Esophagus mucosa (tissue), 1 donor: ENCODE measurements around the gene LHX2. TPM values are rescaled to one million over a fixed set of nuclear protein-coding genes. Genes with fewer than 3 reads are reported as not detected.
A peak's percentile ranks its signal among the peaks of the same experiment; 100 is the strongest.

Experiments used
- ATAC-seq: fragments of 200-7000 bp; cut with Tn5 transposase; one replicate; pipeline ENCODE4 v1.9.1; 2020
- total RNA-seq: library from RNA; stranded (reverse); gene quantifications from one replicate; pipeline ENCODE4 v1.2.4, GENCODE V29; 2023
- donor health status: DM: yes; HTN: yes; CAD: no.

The LHX2 gene
- total RNA-seq, 1 donor from 2014 or later = not detected

DNA sequence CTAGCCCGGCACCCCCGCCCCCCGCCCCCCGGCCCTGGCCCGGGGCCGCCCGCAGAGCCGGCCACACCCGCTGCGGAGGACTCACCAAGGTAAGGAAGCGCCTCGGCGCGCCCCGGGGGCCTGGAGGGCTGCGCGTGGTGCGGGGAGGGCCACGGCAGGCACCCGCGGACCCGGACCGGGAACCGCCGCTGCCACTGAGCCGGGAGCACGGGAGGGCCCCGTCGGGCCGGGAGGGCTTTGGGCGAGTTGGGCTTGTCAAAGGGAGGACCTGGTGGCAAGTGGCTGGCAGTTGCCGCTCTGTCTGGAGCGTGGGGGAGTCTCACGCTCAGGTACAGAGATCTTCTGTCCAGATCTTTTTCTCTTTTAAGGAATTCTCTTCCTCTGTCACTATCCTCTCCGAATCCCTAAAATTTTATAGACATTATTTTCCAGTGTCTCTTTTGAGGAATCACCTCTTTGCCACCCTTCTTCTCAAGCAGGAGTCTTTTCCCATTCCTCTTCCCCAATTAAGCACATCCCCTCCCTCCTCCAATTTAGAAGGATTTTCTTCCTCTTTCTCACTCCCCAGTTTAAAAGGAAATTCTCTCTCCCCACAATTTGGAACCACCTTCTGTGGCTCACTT lies 11.3 kb upstream of the LHX2 start:
- peak; percentile 20 for ATAC-seq

GRCh38 chr9:124000784-124001457 lies 10.6 kb upstream of the LHX2 start:
- no peak for ATAC-seq

DNA sequence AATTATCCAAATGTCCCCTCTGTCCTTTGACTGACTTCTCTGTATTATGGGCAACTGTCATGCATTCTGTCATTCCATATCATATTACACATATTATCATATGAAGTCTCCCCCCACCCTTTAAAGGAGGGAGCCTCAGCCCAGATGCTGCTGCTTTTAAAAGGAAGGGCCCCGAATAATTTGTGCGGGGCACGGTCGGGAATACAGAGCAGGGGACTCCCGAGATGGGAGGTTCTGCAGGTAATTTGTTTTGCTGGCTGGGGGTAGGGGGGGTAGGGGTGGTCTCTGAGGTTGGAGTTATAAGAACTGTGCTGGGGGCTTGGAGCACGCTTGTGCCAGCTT lies 10.1 kb upstream of the LHX2 start:
- no peak for ATAC-seq

DNA sequence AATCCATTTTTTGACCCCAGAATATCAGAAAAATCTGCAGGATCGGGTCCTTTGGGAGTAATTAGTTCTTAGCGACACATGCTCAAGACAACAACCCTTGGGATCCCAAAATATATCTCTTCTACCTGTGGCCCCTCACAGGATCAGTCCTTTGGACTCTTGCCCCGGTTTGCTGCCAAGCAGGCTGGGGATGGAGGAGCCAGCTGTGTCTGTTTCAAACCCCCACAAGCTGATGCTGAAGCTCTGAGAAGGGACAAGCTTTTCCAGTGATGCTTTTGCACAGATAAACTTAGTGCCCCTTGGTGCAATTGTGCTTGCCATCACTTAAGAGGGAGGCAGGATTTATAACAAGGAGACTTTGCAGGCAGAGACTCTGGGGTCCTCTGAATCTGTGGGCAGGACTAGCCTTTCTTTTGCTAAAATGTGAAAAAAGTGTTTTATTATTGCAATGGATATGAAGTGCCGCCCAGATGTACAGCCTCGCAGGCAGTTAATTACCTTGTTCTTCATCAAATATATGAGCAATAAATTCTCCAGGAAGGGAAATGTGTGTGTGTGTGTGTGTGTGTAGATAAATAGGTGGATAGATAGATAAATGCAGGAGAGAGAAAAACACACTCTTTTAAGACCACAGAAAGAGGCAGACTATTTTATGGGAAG lies 9.6 kb upstream of the LHX2 start:
- ATAC-seq = no peak

DNA sequence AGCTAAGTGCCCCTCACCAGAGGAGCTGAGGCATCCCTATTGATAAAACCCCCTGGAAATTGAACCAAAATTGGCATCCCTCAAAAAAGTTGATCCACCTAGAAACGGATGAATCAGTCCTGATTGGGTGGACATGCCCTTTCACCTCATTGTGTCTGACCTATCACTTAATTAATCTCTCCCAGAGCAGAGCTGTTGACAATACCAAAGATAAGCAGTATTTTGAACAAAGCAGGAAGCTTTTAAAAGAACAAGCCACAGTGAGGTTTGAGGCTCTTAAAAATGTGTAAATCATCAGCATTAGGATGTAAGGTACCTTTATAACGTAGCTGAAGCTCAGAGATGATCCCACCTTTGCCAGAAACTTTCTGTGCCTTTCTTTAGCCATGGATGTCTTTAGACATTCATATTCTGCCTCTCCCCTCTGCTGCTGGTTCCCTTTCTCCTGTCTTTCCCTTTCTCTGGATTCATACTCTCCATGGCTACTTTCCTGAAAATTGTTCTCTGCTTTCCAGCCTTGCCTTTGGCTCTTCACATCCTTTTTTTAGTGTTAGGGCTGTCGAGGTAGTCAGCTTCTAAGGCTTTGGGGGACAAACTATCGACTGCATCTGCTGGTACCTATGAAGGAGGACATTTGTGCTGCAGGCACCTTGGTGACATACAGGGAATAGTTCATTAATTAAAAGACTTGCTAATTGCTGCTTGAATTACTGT lies 7.8 kb upstream of the LHX2 start:
- no peak for ATAC-seq

DNA sequence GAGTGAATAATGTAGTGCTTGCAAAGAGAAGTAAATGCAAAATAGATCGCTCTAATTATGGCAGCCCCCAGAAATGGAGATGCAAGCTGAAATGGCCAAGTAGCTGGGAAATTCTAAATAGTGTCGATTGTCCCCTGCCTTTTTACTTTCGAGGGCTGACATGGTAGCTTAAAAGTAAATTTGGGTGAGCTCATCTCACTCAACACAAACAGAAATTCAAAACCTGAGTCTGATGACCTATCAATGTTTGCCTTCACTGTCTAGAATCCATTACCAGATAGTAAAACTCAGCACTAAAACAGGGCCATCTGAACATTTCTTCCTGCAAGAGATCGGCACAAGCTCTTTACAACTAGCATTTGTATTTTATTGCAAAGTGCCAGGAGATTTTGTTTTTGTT lies 7.0 kb upstream of the LHX2 start:
- ATAC-seq = no peak

GRCh38 chr9:124005029-124005771 lies 6.4 kb upstream of the LHX2 start:
- no peak for ATAC-seq

GRCh38 chr9:124006448-124007361 lies 4.9 kb upstream of the LHX2 start:
- ATAC-seq = no peak

DNA sequence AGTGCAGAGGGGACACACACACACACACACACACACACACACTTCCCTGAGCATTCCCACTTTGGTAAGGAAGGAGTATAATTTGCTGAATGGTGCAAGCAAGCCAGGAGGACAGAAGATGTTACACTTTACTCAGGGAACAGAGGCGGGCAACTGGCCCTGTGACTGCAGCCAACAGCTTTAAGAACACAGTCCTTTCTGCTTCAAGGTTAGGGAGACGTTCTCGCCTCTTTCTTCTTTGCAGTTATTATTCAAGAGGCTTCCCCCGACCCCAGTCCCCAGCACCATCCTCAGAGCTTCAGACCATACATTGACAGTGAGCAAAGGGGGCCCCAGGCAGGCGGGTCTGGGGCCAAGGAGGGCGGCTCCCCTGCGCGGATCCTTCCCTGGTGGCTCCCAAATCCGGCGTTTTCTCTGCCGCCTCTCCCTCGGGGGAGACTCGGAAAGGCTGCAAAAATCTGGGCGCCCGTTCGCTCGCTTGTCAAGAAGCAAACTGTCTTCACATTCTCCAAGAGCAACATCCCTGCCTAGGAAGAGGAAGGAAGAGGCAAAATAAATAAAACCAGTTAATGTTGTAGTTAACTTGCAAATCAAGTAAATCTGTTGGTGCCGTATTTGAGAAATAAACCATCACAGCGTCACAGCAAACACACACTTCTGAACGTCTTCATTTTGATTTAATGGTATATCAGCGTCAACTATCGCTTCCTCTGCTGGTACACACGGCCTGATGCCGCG lies 3.8 kb upstream of the LHX2 start:
- no peak for ATAC-seq

GRCh38 chr9:124008303-124008693 lies 3.3 kb upstream of the LHX2 start:
- no peak for ATAC-seq

DNA sequence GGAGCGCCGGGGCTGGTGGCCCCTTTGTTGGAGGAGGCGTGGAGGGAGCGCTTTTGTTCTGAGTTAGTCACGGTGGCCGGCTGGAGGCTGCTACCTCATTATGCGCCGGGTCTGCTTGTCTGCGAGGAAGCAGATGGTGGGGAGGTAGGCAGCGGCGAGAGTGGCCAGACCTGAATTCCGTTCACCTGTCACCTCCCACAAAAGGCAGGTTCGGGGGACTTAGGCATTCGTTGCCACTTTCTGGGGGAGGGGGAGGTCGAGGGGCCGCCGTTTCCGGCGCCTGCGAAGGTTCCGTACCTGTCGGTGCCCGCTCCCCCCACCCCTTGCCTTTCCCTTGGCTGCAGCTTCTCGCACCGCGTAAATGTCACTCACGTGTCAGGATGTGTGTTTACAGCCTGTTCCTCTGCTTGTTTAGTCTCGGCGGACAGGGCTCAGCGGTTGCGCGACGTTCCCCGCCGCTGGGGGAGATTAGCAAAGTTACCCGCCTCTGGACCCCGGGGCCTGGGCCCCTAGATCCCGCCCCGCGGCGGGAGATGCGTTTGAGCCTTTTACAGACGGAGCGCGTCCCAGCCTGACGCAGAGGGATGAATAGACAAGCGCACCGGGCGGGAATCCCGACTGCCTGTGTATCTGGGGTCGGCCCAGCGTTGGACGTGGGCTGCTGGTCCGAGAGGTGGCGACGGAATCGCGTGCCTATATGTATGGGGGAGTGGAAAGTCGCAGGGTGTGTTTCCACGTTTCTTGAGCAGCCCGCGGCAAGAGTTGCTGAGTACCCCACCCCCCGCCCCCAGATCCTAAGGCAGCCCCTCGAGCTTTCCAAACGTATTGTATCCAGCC lies 2.7 kb upstream of the LHX2 start:
- ATAC-seq = no peak

DNA sequence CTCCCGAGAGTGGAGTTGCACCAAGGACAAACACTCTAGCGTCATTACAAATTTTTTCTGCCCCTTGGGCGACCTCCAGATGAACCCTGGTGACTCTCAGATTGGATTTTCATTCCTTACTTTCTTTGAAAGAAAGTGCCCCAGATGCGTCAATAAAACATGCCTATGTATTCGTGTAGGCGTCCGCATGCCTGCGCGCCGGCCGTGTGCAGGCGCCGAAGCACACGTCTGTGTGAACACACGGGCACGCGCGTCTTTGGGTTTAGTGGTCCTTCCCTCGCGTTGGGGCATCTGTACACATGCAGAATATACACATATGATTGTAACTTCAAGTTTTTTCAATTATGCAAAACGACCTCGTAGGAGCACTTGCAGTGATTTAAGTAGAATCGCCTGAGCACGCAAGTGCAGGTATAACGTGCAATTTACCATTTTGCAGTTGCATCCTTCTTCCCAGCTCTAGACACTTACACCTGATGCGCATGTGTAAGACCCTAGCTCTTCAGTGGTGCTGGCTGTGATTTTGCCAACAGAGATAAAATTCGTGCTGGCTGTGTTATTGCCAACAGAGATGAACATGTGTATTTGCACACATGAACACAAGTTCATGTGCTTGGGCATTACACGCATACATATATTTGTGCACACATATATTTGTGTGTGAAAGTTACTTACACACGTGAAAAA lies 1.9 kb upstream of the LHX2 start:
- no peak for ATAC-seq

DNA sequence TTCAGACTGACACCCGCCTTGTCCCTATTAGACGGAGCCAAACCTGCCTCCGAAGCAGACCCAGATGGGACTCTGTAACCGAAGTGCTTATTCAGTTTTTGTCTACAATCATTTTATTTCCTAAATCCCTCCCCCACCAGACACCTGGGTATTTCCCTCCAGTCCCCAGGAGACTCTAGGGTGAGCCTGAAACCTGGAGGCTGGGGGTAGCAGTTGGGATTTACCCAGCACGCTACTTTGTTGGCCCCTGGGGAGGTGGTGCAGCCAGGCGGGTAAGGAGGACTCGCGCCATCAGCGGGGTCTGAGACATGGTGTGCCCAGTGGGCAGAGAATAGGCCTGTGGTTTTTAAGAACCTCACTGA lies 1.3 kb upstream of the LHX2 start:
- ATAC-seq = no peak

DNA sequence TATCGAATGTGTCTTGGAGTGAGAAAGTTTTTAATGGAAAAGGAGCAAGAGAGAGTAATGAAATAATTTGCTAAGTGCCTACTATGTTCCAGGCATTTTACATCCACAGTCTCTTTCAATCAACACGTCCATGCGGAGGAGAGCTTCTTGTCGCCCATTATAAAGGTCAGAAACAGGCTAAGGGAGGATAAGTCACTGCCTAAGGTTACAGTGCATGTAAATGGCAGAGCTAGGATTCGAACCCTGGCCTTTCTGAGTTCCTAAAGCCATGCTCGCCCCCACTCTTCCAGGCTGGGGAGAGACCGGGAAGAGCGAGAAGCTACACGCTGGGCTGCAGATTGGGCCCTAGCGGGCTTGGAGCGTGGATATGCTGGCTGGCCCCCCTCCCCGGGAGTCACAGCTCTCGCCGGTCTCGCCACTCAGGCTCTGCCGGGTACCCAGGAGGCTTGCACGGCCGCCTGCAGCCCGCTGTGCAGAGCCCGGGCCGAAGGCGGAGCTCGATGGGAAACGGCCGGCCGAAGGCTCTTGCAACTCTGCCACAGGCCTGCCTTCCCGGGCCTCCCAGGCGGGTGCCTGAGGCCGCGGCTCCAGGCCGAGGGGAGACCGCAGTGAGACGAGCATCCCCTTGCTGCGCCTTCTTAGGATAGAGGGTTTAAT lies 775 bp upstream of the LHX2 start:
- ATAC-seq = no peak

DNA sequence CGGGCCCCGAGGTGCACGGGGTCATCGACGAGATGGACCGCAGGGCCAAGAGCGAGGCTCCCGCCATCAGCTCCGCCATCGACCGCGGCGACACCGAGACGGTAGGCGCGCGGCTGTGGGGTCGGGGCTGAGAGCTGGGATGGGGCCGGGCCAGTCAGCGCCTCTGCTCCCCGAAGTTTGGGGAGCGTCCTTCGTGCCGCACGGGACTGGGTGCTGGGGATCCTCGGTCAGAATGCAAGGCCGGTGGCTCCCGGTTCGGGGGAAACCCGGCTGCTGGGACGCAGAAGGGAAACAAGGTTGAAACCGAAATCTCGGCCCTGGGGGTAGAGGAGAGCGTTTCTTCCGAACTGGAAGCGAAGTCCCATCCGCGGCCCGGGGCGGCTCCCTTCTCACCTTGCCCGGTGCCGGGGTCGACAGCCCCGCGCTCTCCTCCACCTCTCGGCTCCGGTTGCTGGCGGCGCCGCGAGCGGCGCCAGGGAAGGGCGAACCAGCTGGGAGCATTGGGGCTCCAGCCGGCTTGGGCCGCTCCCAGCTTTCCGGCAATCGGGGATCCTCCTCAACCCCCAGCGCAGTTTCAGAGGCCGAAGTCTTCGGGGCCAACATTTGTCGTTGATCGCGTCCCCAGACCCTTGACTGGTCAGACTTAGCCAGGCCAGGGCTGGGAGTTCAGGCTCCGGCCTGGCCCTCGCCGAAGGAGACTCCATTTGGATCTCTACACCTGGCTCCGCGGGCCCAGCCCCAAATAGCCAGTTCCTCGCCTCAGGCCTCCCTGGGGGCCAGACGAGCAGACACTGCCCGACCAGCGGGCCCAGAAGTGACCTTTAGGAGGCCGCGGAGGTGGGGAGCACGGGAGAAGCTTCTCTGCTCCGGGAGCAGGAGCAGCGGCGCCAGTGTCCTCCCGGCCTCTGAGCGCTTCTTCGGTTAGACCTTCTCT lies 1.1 kb downstream of the LHX2 start:
- no peak for ATAC-seq

DNA sequence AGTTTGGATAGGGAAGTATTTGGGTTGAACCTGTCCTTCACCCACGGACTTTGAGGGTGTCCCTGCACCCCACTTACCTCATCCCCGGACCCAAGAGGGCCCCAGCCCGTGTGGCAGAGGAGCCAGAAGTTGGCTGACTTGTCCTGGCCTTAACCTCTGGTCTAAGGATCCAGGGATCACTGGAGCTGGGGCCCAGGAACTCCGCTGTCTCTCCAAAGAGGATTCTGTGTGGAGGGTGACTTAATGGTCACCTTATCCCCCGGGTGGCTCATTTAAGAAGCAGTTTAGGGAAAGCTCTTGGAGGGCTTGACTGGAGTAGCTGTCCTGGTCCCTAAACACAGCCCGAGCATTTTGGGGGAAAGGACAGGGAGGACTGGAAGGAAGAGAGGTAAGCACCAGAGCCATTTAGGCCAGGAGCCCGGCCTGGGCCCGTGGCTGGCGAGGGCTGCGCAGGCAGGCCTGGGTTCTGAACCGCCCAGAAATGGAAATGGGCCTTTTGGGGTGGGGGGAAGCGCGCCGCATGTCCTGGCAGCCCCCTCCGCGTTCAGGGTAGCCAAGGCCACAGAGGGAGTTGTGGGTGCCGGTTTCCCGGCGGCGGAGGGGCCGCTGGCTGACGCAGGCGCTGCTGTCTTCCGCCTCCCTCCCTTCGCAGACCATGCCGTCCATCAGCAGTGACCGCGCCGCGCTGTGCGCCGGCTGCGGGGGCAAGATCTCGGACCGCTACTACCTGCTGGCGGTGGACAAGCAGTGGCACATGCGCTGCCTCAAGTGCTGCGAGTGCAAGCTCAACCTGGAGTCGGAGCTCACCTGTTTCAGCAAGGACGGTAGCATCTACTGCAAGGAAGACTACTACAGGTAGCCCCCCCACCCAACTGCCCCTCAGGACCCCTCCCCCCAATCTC lies 2.0 kb downstream of the LHX2 start:
- no peak for ATAC-seq
